Omental fat pad (tissue), 4 donors: ENCODE results near the gene VASH1. TPM values are rescaled to one million over a fixed set of nuclear protein-coding genes. Genes with fewer than 3 reads are reported as not detected.

Source experiments
- ATAC-seq: fragments of 150-250 bp; one replicate; pipeline ENCODE4 v1.9.1; 2016; ENCODE audit warnings: mild to moderate bottlenecking, moderate library complexity; ENCODE audit not compliant: low FRiP score
- DNase-seq: peaks from one replicate; pipeline ENCODE4 v3.0.0-alpha.2; 2019; ENCODE audit warnings: low spot score
- total RNA-seq, 4 donors: library from RNA; depleted of rRNA; stranded (reverse); fragments of >200 nt; gene quantifications; one replicate each; pipeline ENCODE4 v1.1.0, GENCODE V29; 2016
- TF ChIP-seq, protein P1 (sequence below), 3 donors: fragments of 450-650 bp; IDR thresholded peaks; one replicate each; pipeline ENCODE4 v1.5.1; 2016 to 2017; ENCODE audit warnings: antibody characterized with exemption in 3 of 3, mild to moderate bottlenecking in 3 of 3, moderate library complexity in 2 of 3

Gene VASH1
- total RNA-seq, 4 donors from 2014 or later: 5.6 to 22.9 (median 11.0) TPM

DNA sequence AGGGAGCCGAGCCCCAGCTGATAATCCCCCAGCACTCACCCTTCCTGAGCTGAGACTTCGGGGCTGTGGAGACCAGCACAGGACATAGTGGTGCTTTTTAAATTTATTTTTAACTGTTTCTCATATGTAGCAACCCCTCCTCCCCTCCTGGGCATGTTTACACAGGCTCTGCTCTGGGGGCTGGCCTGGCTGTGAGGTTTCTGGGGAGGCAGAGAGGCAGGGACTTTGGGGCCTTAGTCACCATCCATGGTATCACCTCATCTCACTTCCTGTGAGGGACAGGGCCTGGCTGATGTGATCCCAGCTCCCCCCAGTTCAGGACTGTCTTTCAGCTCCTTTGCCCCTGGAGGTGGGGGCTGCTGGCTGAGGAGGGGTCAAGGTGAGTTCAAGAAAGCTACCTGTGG, 20.4 kb downstream of the VASH1 start:
- TF ChIP-seq, protein P1, sequence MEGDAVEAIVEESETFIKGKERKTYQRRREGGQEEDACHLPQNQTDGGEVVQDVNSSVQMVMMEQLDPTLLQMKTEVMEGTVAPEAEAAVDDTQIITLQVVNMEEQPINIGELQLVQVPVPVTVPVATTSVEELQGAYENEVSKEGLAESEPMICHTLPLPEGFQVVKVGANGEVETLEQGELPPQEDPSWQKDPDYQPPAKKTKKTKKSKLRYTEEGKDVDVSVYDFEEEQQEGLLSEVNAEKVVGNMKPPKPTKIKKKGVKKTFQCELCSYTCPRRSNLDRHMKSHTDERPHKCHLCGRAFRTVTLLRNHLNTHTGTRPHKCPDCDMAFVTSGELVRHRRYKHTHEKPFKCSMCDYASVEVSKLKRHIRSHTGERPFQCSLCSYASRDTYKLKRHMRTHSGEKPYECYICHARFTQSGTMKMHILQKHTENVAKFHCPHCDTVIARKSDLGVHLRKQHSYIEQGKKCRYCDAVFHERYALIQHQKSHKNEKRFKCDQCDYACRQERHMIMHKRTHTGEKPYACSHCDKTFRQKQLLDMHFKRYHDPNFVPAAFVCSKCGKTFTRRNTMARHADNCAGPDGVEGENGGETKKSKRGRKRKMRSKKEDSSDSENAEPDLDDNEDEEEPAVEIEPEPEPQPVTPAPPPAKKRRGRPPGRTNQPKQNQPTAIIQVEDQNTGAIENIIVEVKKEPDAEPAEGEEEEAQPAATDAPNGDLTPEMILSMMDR (IDR thresholded peaks at IDR 0.05): no peak
- no peak for DNase-seq
- ATAC-seq: no peak

DNA sequence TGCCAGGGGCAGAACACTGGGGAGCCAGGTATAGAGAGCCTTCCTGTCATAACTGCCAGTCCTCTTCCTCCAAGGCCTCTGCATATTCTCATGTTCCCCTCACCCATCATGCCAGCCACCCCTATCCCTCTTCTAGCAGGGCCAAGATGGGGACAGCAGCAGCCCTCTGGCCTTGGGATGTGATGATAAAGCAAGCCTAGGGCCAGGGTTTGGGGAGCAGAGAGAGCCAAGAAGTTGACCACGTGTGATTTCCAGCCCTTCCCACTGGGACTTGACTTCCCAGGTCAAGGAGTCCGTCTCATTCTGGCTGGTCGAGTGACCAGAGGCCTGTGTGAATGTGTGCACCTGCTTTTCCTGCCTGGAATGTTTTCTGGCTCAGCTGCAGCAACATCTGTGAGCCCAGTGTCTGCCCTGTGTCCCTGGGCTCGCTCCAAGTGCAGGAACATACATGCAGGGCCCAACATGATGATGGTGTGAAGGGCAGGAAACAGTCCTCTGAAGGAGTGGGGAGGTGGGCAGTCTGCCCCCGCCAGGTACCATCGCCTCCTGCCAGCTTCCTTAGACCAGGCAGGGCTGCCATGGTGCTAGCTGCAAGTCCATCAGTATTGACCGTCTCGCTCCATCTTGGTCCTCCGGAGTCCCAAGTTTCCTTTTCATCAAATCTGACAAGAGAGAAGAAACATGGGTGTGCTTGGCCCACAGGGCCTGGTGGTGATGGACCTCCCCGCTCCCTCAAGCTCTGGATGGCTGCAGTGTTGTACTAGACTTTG, 21.0 kb downstream of the VASH1 start:
- TF ChIP-seq, protein P1 (IDR thresholded peaks at IDR 0.05): no peak
- DNase-seq: no peak
- no peak for ATAC-seq

DNA sequence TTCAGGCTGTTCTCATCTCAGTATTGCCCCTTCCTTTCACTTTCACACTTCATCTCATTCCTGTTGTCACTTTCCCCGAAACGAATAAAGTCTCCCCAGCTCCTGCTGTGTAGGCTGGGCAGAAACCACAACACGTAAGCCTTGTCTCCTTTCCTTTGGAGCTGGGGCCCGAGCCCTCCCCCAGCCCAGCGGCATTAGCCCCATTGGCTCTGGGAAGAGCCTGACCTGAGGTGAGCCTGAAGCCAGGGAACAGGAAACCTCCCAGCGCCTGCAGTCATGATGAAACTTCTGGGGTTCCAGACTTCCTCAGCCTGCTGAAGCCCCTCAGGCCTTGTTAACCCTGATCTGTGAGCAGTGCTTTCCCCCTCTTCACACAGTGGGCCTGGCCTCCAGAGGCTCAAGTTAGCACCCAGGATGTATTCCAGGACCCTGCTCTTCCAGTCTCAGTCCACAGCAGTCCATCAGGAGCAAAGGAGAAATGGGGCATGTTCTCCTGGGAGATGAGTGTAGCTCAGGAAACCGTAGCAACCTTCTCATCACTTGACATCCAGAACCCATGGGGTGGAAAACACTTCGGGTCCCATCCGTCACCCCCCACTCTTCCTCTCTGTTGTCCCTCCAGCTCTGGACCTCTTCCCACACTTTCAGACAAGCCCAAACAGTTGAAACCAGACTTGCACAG, 21.8 kb downstream of the VASH1 start:
- TF ChIP-seq, protein P1 (IDR thresholded peaks at IDR 0.05): no peak
- DNase-seq (no peak), ATAC-seq (peak; percentile 4)

DNA sequence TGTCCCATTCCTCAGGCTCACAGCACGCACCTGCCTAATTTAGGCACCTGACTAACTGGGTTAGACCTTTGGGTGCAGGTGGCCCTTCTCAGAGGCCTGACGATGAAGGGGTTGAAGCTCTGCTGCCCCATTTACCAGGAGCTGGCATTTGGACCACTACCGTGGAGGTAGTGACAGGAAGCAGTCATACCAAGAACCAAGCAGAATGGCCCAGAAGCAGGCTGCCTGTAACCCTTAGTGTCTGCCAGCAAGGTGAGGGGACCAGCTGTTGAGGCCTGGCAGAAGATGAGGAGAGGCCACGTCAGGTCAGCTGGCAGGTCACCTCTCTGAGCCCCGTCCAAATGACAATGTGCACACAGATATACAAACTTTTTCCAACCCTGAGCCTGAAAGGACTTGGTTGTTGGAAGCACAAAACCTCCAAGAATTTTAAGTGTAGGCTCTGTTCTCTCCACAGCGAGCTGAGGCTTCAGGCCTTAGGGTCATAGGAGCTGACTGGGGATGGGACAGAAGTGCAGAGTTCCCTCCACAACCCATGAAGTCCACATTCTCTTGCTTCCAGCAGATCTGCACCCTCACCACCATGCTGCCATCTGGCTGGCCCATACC, 23.1 kb downstream of the VASH1 start:
- ATAC-seq: no peak
- TF ChIP-seq, protein P1 (IDR thresholded peaks at IDR 0.05): no peak

DNA sequence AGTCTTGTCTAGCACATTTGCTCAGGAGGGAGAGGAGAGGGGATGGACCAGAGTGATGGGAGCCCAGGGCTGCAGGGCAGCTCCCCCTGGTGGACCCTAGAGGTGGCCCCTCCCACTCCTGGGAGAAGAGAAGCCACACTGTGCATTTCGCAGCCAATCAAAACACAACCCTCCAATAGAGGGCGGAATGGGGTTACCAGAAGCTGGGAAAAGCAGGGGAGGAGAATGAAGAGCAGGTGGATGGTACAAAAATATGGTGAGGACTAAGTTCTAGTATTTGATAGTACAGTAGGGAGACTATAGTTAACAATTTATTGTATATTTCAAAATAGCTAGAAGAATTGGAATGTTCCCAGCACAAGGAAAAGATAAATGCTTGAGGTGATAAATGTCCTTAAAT, 23.6 kb downstream of the VASH1 start:
- DNase-seq (no peak), ATAC-seq (peak; percentile 80)
- TF ChIP-seq, protein P1 (IDR thresholded peaks at IDR 0.05): peak in 1 of 3 donors; percentile 35

More for the DNA sequence above, 23.1 kb downstream of the VASH1 start:
- no peak for DNase-seq

DNA sequence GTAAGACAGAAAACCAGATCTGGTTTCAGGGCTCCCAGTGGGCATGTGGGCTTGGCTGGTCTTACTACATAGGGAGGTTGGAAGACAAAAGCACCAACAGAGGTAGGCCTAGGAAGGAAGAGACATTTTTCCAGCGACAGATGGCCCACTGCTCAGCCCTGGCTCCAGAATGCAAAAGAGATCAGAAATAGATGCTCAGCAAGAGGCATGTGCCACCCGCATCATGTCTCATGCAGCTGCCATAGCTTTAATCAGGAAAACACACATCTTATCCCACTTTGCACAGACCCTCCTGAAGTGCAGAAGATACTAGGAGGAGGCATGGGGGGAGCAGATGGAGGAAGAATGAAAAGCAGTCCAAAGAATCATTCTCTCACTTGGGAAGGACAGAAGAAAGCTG, 25.3 kb downstream of the VASH1 start:
- ATAC-seq (no peak), DNase-seq (no peak)
- TF ChIP-seq, protein P1 (IDR thresholded peaks at IDR 0.05): no peak
